ENCODE data around the gene BCAR1.

DNA sequence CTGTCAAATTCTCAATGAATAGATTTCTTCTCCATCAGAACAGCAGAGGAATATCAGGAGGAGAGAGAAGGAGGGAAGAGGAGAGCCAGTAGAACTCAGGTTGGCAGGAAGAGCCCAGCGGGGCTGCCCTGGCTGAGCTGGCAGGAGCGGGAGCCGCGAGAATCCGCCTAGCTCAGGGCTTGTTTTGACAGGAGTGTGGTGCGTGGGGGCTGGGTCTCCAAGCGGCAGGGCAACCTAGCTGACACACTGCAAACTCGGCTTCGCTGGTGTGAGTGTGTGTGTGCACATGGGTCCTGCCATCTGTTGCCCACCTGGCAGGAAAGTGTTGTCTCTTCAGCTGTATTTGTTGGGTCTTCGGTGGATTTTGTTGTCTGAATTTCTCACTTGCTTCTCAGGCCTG, 27.9 kb upstream of the BCAR1 start:
- TF ChIP-seq GATA2 (IDR thresholded peaks at IDR 0.05; ENCODE audit: low read depth, low read length) (no peak), GATA3 (IDR thresholded peaks at IDR 0.05; ENCODE audit: low read depth, low read length) (no peak)
